DOHH2 (cell line): ENCODE measurements around the gene HTR2A.

Experiments used
- CTCF ChIP-seq: fragments of 200-600 bp; sonication (generic); IDR thresholded peaks from one replicate; pipeline ENCODE4 v1.5.1; 2014; ENCODE audit warnings: antibody characterized with exemption, mild to moderate bottlenecking, low read depth, low read length; ENCODE audit not compliant: poor library complexity, severe bottlenecking
- EZH2phosphoT487 ChIP-seq: fragments of 200-600 bp; sonication (generic); IDR thresholded peaks from 2 replicates; pipeline ENCODE4 v1.6.1; 2017; ENCODE audit warnings: borderline replicate concordance, mild to moderate bottlenecking, antibody characterized with exemption, low read length, moderate library complexity, mixed read lengths

- TF ChIP-seq CTCF (no peak), EZH2phosphoT487 (no peak)
Measured at GRCh38 chr13:46858776-46859175, 38.1 kb downstream of the HTR2A start.
